Activated T-cell treated with anti-CD3 and anti-CD28 coated beads, Interleukin-2, amount 50 U/mL, for 1 hour (primary cell): ENCODE data around the gene AKNAD1.
"Not testable (repeated sequence)": the region's sequence is repeated elsewhere in the genome, so short reads cannot be mapped to it uniquely, and the experiment has no call there.

Experiments
- DNase-seq: peaks from one replicate; pipeline ENCODE4 v3.0.0-alpha.2; 2020

AKNAD1 gene

GRCh38 chr1:108856994-108857393 is at the start of gene AKNAD1:
Gene AKNAD1, minus strand, starts transcription at chr1:108857094. Its CDS starts 4,430 bp downstream, at chr1:108852664.
- DNase-seq = no peak

- DNase-seq = no peak
Observed at GRCh38 chr1:108901106-108901505, 44.2 kb upstream of the AKNAD1 start.

GRCh38 chr1:108897865-108898720 is 41.2 kb upstream of the AKNAD1 start:
- DNase-seq = no peak

GRCh38 chr1:108896146-108897145 is 39.6 kb upstream of the AKNAD1 start:
- no peak for DNase-seq

- no peak for DNase-seq
Observed at GRCh38 chr1:108893141-108893530, 36.2 kb upstream of the AKNAD1 start.

- no peak for DNase-seq
Observed at GRCh38 chr1:108892356-108893140, 35.7 kb upstream of the AKNAD1 start.

GRCh38 chr1:108889706-108890384 is 33.0 kb upstream of the AKNAD1 start:
- DNase-seq = no peak

GRCh38 chr1:108889006-108889645 is 32.2 kb upstream of the AKNAD1 start:
- DNase-seq = not testable (repeated sequence)

- DNase-seq = no peak
Observed at GRCh38 chr1:108886292-108886691, 29.4 kb upstream of the AKNAD1 start.

GRCh38 chr1:108884968-108885367 is 28.1 kb upstream of the AKNAD1 start:
- DNase-seq = no peak

- DNase-seq = no peak
Observed at GRCh38 chr1:108882837-108883236, 25.9 kb upstream of the AKNAD1 start.

- DNase-seq = no peak
Observed at GRCh38 chr1:108881369-108881768, 24.5 kb upstream of the AKNAD1 start.

- DNase-seq = no peak
Observed at GRCh38 chr1:108880850-108881249, 24.0 kb upstream of the AKNAD1 start.

GRCh38 chr1:108878678-108879077 is 21.8 kb upstream of the AKNAD1 start:
- DNase-seq = no peak

- no peak for DNase-seq
Observed at GRCh38 chr1:108878160-108878469, 21.2 kb upstream of the AKNAD1 start.

- peak; percentile 19 for DNase-seq
Observed at GRCh38 chr1:108877348-108878159, 20.7 kb upstream of the AKNAD1 start.

- DNase-seq = no peak
Observed at GRCh38 chr1:108871050-108871724, 14.3 kb upstream of the AKNAD1 start.

GRCh38 chr1:108865316-108865910 is 8.5 kb upstream of the AKNAD1 start:
- no peak for DNase-seq

GRCh38 chr1:108863984-108864383 is 7.1 kb upstream of the AKNAD1 start:
- no peak for DNase-seq
